Prostate gland (tissue), 1 donor: Measurements from ENCODE around the gene L1CAM.

Source experiments
- POLR2A ChIP-seq: fragments of 450-650 bp; IDR thresholded peaks from one replicate; pipeline ENCODE4 v1.6.1; 2016; ENCODE audit warnings: antibody characterized with exemption, mild to moderate bottlenecking
- POLR2AphosphoS5 ChIP-seq: sonication (generic); formaldehyde crosslinking; IDR thresholded peaks from one replicate; pipeline ENCODE4 v1.6.1; 2017; ENCODE audit warnings: antibody characterized with exemption

GRCh38 chrX:153926552-153926857, 40.5 kb upstream of the L1CAM start:
- TF ChIP-seq POLR2A = no peak
- no peak for TF ChIP-seq POLR2AphosphoS5
